Measurements from ENCODE around the gene ACTN4. TPM values are rescaled to one million over a fixed set of nuclear protein-coding genes. Genes with fewer than 3 reads are reported as not detected.
A peak's percentile ranks its signal among the peaks of the same experiment; 100 is the strongest.

ACTN4 gene
- total RNA-seq, 1 experiment from 2014 or later: 506 TPM

DNA sequence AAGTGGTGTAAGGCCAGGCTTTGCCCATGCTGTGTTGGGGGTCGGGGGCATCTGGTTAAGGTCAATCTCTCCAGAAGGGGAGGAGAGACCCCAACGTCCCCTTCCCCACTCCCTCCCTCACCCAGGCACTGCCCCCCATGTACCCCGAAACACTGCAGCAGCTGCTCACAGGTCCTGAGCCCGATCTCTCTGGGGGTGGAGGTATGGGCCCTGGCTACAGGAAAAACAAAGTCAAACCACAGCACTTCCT is 86.7 kb downstream of the ACTN4 start:
- Mint-ChIP-seq H3K27ac (no peak overlapping the region), H3K9me3 (peaks cover 3% of the 10 kb centered on the region), H3K4me1 (peaks cover 12% of the 10 kb centered on the region), H3K36me3 (peaks cover 13% of the 10 kb centered on the region), H3K27me3 (ENCODE audit: low read depth) (peaks cover 19% of the 10 kb centered on the region), H3K4me3 (no peak overlapping the region)
- DNase-seq (ENCODE audit: low spot score) (no peak), ATAC-seq (no peak)
- ChIA-PET CTCF (interaction anchor here (0.8 to 3.8 kb wide), 5 partner anchors 15 to 196 kb away, joined by 3 to 26 read pairs (median 14); partner anchors contain the start of genes MRPS12 and SARS2), POLR2A (interaction anchor here (0.7 to 0.8 kb wide), 2 partner anchors 10 to 35 kb away, joined by 3 to 4 read pairs; partner anchors contain the start of gene CAPN12)
- no peak for TF ChIP-seq HMGA2 (CRISPR knock-in tag; IDR thresholded peaks at IDR 0.05)
- TF ChIP-seq, protein P1, sequence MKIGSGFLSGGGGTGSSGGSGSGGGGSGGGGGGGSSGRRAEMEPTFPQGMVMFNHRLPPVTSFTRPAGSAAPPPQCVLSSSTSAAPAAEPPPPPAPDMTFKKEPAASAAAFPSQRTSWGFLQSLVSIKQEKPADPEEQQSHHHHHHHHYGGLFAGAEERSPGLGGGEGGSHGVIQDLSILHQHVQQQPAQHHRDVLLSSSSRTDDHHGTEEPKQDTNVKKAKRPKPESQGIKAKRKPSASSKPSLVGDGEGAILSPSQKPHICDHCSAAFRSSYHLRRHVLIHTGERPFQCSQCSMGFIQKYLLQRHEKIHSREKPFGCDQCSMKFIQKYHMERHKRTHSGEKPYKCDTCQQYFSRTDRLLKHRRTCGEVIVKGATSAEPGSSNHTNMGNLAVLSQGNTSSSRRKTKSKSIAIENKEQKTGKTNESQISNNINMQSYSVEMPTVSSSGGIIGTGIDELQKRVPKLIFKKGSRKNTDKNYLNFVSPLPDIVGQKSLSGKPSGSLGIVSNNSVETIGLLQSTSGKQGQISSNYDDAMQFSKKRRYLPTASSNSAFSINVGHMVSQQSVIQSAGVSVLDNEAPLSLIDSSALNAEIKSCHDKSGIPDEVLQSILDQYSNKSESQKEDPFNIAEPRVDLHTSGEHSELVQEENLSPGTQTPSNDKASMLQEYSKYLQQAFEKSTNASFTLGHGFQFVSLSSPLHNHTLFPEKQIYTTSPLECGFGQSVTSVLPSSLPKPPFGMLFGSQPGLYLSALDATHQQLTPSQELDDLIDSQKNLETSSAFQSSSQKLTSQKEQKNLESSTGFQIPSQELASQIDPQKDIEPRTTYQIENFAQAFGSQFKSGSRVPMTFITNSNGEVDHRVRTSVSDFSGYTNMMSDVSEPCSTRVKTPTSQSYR (CRISPR knock-in tag; IDR thresholded peaks at IDR 0.05): no peak
- TF ChIP-seq RELA (CRISPR knock-in tag; IDR thresholded peaks at IDR 0.05; ENCODE audit: borderline replicate concordance): no peak
- no peak for TF ChIP-seq TEAD1 (CRISPR knock-in tag; IDR thresholded peaks at IDR 0.05)
- no peak for TF ChIP-seq CREB1 (CRISPR knock-in tag; IDR thresholded peaks at IDR 0.05)

DNA sequence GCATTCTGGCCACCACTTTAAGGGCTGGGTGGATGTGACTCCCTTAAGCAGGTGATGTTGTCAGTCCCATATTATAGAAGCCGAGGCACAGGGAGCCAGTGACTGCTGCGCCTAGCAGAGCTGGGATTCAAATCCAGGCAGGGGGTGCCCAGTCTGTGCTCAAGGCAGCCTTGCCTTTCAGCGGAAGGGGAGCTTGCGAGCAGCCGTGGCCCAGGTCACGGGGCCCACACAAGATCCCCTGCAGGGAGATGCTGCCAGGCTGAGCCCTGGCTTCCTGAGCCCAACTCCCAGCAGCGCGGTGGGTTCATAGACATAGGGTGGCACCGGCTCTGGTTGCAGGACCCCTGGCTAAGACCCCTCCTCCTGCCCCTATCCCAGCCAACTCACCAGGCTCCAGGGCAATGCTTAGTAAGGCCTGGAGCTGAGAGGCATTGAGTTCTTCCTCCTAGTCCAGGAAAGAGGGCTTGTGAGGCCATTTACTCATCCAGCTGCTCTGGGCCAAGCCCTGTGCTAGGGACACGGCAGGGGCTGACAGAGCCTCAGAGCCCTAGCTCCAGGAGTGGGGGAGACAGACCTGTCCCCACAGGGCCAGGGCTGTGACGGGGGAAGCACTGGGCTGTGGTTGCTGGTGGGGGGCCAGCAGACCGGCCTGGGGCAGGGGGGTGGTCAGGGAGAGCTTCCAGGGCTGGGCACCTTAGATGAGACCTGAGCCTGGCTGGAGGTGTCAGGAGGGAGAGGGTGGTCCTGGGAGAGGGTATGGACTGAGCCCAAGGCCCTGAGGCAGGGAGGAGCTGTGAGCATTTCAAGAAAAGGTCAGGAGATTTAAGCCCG is 87.2 kb downstream of the ACTN4 start:
- POLR2A ChIA-PET: interaction anchor here (0.6 to 0.8 kb wide), 4 partner anchors 9 to 1709 kb away, joined by 3 to 4 read pairs (median 3); partner anchors contain the start of genes CAPN12 and EIF3K
- 0 out of 2 replicates have a peak, but pooled peaks have one; percentile 23 for TF ChIP-seq ETV6 (CRISPR knock-in tag; IDR thresholded peaks at IDR 0.05)
- TF ChIP-seq, protein P2, sequence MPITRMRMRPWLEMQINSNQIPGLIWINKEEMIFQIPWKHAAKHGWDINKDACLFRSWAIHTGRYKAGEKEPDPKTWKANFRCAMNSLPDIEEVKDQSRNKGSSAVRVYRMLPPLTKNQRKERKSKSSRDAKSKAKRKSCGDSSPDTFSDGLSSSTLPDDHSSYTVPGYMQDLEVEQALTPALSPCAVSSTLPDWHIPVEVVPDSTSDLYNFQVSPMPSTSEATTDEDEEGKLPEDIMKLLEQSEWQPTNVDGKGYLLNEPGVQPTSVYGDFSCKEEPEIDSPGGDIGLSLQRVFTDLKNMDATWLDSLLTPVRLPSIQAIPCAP (CRISPR knock-in tag; IDR thresholded peaks at IDR 0.05): no peak
- peaks cover 3% of the 10 kb centered on the region for H3K9me3 Mint-ChIP-seq
- ATAC-seq (no peak), DNase-seq (ENCODE audit: low spot score) (no peak)
- CTCF ChIA-PET: interaction anchor here (0.6 to 3.8 kb wide), 10 partner anchors 16 to 344 kb away, joined by 3 to 26 read pairs (median 4); partner anchors contain the start of genes EIF3K, FAM98C, MRPS12 and SARS2
- H3K27ac Mint-ChIP-seq: no peak overlapping the region
- peak overlapping the region; percentile 66 for H3K4me3 Mint-ChIP-seq
- peaks cover 19% of the 10 kb centered on the region for H3K27me3 Mint-ChIP-seq (ENCODE audit: low read depth)
- H3K4me1 Mint-ChIP-seq: peaks cover 10% of the 10 kb centered on the region
- peaks cover 11% of the 10 kb centered on the region for H3K36me3 Mint-ChIP-seq

DNA sequence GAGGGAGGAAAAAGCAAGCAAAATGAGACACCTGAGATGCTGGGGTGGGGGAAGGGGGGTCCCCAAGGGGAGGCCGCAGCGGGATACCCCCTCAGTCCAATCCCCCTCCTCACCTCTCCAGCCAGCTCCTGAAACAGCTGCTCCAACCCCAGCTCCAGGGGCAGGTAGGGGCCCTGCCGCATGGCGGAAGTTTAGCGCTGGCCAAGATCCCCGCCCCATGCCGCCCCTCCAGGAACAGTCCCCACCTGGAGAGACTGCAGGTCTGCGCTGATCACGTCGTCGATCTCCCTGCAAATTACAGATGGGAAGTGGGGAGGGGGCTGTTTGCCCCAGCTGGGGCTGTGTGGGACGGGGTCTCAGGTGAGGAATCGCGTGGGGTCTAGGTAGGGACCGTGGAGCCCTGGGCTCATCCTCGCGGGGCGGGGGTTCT is 87.8 kb downstream of the ACTN4 start:
- no peak overlapping the region for H3K27ac Mint-ChIP-seq
- peaks cover 19% of the 10 kb centered on the region for H3K27me3 Mint-ChIP-seq (ENCODE audit: low read depth)
- H3K9me3 Mint-ChIP-seq: peaks cover 3% of the 10 kb centered on the region
- H3K36me3 Mint-ChIP-seq: peaks cover 6% of the 10 kb centered on the region
- ChIA-PET POLR2A (interaction anchor here (0.6 to 0.8 kb wide), 2 partner anchors 116 to 1708 kb away, joined by 3 read pairs; partner anchors contain the start of gene EIF3K), CTCF (interaction anchor here (0.6 to 3.8 kb wide), 8 partner anchors 16 to 345 kb away, joined by 3 to 26 read pairs (median 4); partner anchors contain the start of genes EIF3K, FAM98C, MRPS12 and SARS2)
- DNase-seq (ENCODE audit: low spot score) (peak; percentile 70), ATAC-seq (peak; percentile 33)
- H3K4me1 Mint-ChIP-seq: peaks cover 10% of the 10 kb centered on the region
- H3K4me3 Mint-ChIP-seq: peak overlapping the region; percentile 66
- 0 out of 2 replicates have a peak, but pooled peaks have one; percentile 36 for TF ChIP-seq SP1 (CRISPR knock-in tag; conservative IDR thresholded peaks at IDR 0.05)
- 0 out of 2 replicates have a peak, but pooled peaks have one; percentile 4 for TF ChIP-seq ZNF121 (CRISPR knock-in tag; IDR thresholded peaks at IDR 0.05)
- TF ChIP-seq, protein P3, sequence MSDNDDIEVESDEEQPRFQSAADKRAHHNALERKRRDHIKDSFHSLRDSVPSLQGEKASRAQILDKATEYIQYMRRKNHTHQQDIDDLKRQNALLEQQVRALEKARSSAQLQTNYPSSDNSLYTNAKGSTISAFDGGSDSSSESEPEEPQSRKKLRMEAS (CRISPR knock-in tag; IDR thresholded peaks at IDR 0.05): peak; percentile 24; the same call in 1 of the 2 replicates
- TF ChIP-seq, protein P4, sequence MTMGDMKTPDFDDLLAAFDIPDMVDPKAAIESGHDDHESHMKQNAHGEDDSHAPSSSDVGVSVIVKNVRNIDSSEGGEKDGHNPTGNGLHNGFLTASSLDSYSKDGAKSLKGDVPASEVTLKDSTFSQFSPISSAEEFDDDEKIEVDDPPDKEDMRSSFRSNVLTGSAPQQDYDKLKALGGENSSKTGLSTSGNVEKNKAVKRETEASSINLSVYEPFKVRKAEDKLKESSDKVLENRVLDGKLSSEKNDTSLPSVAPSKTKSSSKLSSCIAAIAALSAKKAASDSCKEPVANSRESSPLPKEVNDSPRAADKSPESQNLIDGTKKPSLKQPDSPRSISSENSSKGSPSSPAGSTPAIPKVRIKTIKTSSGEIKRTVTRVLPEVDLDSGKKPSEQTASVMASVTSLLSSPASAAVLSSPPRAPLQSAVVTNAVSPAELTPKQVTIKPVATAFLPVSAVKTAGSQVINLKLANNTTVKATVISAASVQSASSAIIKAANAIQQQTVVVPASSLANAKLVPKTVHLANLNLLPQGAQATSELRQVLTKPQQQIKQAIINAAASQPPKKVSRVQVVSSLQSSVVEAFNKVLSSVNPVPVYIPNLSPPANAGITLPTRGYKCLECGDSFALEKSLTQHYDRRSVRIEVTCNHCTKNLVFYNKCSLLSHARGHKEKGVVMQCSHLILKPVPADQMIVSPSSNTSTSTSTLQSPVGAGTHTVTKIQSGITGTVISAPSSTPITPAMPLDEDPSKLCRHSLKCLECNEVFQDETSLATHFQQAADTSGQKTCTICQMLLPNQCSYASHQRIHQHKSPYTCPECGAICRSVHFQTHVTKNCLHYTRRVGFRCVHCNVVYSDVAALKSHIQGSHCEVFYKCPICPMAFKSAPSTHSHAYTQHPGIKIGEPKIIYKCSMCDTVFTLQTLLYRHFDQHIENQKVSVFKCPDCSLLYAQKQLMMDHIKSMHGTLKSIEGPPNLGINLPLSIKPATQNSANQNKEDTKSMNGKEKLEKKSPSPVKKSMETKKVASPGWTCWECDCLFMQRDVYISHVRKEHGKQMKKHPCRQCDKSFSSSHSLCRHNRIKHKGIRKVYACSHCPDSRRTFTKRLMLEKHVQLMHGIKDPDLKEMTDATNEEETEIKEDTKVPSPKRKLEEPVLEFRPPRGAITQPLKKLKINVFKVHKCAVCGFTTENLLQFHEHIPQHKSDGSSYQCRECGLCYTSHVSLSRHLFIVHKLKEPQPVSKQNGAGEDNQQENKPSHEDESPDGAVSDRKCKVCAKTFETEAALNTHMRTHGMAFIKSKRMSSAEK (CRISPR knock-in tag; IDR thresholded peaks at IDR 0.05; ENCODE audit: borderline replicate concordance): no peak
